GM12801 (cell line): ENCODE data around the gene TM7SF3.

Experiments
- CTCF ChIP-seq: IDR thresholded peaks from one replicate; pipeline ENCODE4 v1.5.1; 2011; ENCODE audit warnings: control low read depth; ENCODE audit not compliant: insufficient read length; ENCODE audit errors: extremely low read depth

TM7SF3 gene

GRCh38 chr12:27012239-27012981 is 1.8 kb downstream of the TM7SF3 start:
- no peak for TF ChIP-seq CTCF

GRCh38 chr12:27009881-27010301 is 4.3 kb downstream of the TM7SF3 start:
- no peak for TF ChIP-seq CTCF

- no peak for TF ChIP-seq CTCF
These were observed 6.1 kb downstream of the TM7SF3 start for GRCh38 chr12:27008081-27008480.

GRCh38 chr12:27006797-27007467 is 7.3 kb downstream of the TM7SF3 start:
- TF ChIP-seq CTCF: no peak

GRCh38 chr12:27005495-27005894 is 8.7 kb downstream of the TM7SF3 start:
- no peak for TF ChIP-seq CTCF

GRCh38 chr12:27003421-27004381 is 10.5 kb downstream of the TM7SF3 start:
- TF ChIP-seq CTCF: no peak

GRCh38 chr12:27002141-27002540 is 12.0 kb downstream of the TM7SF3 start:
- no peak for TF ChIP-seq CTCF
